HPDE6-E6E7 (cell line): Measurements from ENCODE around the gene PEA15.
A peak's percentile ranks its signal among the peaks of the same experiment; 100 is the strongest.

Source experiments
- DNase-seq: peaks from one replicate; pipeline ENCODE4 v3.0.0; 2011; ENCODE audit warnings: missing footprints; ENCODE audit errors: extremely low spot score

Gene PEA15

DNA sequence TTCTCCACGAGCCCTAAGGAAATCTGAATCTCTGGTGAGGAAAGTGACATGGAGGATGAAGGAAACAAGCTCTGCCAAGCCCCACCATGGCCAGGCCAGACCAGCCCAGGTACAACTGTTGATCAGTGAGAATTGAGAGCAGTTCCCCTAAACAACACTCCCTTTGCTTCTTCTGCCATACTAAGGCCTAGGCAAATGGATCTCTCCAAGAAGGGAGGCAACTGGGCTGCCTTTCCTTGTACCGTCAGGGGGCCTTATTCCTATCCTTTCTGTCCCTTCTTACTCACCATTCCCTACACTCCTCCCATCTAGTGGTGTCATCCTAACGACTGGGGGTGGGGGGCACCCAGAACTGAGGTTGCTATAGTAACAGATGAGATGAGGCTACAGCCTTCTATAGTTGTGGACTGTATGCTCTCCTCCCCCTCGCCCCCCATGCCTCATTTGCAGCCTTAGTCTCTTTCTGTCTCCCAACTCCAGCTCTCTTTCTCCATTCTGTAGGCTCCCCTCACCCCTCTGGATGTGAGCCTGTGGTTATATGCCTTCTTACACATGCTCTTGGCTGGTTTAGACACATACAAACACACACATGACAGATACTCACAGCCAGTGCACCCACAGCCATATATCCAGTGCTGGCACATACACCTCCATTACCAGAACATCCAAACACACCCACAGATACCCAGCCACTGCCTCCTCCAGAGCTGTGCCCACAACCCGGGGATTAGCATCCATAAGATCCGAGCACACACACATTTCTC lies 3.6 kb downstream of the PEA15 start:
- DNase-seq: no peak

DNA sequence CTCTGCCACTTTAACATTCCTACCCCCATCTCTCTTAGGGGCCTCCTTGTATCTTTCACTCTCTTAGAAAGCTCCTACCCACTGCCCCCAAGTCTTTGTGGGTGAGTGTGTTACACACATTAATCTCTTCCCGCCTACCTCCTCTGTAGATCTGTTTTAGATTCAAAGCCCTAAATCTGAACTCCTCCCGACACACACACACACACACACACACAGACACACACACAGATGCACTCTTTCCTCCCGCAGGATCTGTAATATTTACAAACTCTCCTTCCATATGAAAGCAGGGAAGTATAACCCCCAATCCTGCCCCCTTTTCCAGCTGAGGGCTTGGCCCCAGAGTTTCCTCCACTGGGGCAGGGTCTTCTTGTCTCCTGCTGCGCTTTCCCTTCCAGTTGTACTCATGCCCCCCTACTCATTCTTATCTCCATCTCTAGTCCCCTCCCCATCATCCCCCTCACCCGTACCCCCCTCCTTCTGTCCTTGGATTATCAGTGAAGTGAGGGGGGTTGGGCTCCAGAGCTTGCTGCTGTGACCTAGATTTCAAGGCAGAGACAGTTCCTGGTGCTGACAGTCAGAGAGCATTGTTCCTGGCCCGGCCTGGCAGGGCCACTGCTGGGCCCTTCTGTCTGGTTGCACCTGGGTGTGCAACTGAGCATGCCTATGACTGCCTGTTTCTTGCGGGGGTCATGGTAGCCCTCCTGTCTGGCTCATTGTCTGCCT lies 4.3 kb downstream of the PEA15 start:
- DNase-seq: no peak

DNA sequence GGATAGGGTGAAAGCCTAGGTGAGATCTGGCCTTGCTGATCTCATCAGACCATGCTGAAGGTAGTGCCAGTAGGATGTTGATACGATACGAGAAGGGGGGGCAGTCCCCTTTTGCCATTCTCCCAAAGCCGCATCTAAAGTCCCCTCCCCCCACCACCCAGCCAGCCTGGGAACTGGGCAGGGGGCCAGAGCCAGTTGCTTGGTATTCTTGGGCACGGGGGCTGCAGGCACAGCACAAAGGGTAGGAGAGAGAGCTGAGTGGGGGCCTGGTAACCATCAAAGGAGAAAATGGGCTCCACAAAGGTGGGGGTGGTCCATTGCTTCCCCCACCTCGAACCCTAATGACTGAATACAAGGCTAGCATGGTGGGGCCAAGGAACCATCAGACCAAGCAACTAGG lies 5.4 kb downstream of the PEA15 start:
- no peak for DNase-seq

DNA sequence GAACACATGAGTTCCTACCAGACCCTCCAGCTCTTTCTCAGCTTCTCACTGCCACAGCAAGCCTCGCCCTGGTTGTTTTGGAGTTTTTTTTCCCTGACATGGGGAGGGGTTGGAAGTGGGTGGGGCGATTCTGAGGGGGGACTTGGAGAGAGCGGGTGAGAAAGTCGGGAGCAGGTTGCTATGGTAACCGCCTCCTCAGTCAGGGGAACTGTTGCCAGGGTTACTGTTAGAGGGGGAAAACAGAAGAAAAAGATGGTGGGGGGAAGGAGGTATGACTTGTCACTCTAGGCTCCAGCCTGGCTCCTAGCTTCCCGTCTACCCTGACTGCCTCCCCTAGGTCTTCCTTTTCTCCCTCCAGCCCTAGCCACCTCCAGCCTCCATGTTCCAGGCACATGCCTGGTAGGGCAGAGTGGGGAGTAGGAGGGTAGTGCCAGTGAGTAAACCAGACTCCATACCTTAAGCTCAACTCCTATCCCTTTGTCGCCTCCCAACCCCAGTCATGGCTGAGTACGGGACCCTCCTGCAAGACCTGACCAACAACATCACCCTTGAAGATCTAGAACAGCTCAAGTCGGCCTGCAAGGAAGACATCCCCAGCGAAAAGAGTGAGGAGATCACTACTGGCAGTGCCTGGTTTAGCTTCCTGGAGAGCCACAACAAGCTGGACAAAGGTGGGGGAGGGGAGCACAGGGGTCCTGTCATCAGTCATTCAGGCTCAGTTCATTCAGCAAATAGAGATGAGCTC lies 6.0 kb downstream of the PEA15 start:
- no peak for DNase-seq

DNA sequence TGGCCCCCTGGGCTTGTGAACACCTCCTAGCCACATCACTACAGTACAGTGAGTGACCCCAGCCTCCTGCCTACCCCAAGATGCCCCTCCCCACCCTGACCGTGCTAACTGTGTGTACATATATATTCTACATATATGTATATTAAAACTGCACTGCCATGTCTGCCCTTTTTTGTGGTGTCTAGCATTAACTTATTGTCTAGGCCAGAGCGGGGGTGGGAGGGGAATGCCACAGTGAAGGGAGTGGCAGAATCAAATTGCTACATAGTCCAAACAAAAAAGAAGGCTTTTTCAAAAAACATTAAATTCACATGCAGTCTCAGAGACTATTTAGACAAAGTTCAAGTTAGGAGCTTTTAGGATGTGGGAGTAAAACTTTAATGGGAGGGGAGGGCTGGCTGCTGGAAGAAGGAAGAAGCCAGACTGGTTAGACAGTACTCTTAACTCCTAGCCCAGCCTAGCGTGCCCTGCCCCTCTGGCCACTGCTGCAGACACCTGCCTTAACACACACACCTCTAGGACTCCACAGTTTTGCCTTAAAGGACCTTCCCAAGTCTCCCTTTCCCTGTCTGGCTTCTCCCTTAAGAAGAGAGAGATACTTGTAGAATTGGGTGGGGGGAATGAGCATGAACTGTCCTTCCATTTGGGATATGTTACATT lies 9.4 kb downstream of the PEA15 start:
- DNase-seq: no peak

DNA sequence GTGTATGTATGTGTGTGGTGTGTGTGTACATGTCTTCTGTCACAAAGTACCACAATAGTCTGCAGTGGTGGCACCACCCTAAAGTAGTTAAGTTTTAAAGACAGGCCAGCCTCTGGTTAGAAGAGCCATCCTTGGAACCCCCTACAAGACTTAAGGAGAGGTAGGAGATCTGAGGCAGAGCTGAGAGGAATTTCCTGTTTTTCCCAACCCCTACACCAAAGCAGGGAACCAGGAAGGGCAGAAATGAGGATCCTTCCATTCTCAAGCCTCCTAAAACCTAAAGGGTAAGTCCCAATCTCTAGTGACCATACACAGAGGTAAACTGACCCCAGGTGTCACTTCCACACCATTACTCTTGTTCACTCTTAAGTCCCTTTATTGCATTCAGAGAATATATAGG lies 11.1 kb downstream of the PEA15 start:
- DNase-seq: no peak

DNA sequence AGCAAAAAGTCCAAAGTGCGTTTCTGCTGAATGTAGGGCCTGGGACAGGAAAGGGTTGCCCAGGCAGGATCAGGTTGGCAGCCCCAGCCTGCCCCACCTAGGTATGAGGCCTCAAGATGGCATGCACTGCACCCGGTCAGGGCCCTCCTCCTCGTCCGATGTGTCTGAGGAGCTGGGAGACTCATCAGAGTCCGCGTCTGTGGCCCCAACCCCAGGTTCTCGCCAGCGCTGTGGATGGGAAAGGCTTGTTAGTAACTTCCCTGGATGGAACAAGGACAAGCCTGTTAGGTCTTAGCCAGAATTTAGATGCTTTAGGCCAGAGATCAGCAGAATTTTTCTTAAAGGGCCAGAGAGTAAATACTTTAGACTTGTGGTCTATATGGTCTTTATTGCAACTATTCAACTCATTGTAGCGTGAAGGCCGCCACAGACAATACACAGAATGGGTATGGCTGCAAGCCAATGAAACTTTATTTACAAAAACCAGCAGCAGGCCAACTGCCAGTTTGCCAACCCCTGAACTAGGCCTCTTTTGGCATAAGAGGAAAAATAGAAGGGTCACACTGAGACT lies 12.4 kb downstream of the PEA15 start:
- DNase-seq: no peak

DNA sequence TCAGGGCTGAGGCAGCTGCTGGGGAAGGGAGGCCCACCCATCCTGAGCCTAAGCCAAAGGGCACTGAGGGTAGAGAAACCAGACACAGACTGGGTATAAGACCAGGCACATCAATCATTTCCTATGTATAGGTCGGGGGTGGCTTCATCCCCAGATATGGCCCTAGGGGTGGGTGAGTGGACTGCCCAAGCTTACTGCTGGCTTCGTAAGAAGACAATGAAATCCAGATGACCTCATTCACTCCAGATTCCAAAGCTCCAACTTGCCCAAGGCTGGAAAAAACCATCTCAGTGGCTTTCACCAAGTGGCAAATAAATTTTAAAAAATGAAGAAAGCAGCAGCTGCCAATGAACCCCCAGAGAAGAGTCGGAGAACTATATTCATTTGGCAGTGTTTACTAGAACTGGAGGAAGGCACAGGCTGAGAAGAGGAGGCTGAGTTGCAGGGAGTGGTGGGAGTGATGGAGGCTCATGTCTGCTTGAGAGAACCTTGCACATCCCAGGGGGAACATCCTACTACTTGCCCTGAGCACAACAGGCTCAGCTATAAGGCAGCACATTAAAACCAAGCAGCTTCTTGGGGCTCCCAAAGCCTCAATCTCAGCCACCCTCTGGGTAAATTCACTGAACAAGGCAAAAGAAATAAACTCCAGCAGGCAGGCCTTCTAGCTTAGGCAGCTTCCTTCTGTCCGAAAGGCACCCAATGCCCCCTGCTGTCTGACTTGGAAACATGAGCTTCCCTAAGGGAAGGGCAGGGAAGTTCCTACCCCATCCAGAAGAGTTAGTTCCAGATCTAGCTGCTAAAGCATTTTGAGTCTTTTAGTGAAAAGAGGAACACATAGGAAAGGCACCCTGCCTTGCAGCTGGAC lies 14.1 kb downstream of the PEA15 start:
- peak; percentile 58 for DNase-seq

DNA sequence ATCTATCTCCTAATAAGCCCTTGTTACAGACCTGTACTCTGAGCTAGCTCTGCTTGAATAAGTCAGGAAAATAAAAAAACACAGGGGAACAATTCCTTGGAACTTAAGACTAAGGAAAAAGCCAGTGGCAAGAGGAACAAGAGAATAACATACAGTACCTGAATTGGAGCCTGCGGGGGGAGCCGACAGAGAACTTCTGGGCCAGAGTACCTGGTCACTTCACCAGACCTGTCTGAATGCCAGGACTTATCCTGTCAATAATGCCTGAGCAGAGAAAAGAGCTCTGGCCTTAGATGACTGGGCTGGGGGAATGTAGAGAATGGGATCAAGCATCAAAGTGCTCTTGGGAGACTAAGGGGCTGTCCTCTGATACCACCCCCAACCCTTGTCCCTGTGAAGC lies 15.1 kb downstream of the PEA15 start:
- no peak for DNase-seq

DNA sequence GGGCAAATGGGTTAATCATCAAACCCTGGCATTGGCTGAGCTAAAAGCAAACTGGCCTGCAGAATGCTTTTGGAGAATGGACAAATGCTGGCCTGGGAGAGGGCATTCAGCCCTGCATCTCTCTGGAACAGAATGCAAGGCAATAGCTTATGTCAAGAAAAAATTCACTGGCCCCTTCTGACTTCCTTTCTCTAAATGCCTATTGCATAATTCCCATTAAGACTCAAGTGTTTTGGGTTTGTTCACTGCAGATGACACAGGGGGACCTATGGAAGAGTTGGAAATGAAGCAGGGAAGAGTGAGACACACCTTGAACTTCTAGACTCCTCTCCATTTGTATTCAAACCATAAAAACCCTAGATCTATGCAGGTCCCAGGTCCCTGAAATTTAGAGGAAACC lies 15.9 kb downstream of the PEA15 start:
- DNase-seq: no peak

DNA sequence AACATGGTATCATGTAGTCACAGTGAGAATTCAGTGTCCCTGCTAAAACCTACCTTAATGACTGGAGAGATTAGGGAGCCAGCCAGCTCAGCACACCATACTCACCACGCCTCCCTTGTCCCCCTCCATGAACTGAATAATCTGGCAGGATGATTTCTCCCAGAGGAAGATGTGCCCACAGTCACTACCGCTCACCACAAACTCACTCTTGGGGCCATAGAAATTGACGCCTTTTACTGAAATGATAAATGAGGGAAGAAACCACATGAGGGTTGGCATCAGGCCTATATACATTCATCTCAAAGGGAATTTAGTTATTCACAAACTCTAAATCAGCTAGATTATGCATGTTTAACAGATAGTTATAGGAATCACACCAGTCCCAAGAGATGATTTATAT lies 17.4 kb downstream of the PEA15 start:
- no peak for DNase-seq

DNA sequence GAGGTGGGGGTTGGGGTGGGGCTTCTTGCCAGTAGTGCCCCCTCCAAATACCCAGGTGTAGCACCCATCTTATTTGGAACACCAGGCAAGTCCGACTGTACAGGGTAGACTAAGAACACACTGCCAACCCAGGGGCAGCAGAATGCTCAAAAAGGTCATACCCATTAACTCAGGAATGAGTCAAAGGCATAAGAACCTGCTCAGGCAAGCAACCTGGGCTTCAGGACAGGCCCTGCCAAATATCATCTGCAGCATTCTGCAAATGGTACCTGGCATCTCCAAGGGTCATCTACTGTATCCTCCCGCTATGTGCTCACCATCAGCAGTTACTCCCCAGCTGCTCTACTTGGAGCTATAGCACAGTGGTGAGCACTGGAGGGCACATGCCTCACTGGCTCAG lies 19.4 kb downstream of the PEA15 start:
- DNase-seq: no peak

DNA sequence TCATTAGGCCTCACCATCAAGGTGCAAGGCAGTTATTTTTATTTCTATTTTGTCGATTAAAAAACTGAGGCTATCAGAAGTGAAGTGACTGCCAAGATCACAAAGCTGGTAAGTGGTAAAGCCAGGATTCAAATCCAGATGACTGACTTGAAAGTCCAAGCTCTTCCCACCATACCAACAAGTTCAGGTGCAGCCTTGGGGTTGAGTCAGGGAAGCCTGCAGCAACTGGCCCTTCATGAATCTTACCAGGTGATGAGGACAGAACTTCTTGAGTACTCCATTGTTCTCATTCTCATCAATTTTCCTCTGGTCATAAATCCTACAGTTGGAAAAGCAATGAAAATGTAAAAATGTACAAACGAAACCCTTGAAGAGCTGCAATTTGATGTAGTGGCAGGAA lies 20.2 kb downstream of the PEA15 start:
- DNase-seq: no peak

DNA sequence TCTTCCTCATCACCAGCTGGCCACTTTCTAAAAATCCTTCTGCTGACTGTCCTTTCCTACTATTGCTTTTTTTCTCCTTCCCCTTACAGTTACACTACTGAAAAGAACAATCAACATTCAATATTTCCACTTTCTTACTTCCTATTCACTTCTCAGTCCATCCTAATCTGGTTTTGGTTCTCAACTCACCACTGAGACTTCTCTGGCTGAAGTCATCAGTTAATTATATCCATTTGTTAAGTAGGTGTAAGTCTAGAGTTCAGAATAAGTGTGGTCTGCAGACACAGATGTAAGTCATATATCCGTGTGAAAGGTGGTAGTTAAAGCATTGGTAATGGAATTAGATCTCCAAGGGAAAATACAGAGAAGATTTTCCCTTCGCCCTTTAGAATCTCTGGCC lies 21.4 kb downstream of the PEA15 start:
- DNase-seq: no peak

DNA sequence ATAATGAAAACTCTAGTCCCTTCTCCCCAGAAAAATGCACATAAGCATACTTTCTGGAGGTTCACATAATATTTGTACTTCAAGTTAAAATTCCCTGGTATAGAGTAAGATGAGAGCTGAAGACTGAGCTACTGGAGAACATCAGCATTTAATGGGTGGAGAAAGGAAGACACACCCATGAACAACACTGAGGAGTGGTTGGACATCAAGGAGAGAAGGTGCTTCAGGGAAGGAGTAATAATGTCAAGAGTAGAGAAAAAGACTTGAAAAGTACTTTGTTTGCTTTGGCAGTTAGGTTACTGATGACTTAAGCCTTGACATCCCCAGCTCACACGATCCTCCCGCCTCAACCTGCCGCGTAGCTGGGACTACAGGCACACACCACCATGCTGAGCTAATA lies 21.9 kb downstream of the PEA15 start:
- DNase-seq: no peak

DNA sequence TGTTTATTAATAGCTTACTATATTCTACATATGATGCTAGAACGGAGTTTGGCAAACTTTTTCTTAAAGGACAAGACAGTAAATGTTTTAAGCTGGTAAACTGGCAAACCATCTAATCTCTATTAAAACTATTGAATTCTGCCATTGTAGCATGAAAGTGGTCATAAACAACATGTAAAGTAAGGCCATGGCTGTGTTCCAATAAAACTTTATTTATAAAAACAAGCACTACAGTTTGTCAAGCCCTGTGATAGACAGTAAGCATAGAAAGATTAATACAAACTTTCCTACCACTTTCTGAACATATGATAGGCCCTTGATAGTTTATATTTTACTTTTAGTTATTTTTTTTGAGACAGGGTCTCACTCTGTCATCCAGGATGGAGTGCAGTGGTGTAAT lies 22.4 kb downstream of the PEA15 start:
- no peak for DNase-seq

DNA sequence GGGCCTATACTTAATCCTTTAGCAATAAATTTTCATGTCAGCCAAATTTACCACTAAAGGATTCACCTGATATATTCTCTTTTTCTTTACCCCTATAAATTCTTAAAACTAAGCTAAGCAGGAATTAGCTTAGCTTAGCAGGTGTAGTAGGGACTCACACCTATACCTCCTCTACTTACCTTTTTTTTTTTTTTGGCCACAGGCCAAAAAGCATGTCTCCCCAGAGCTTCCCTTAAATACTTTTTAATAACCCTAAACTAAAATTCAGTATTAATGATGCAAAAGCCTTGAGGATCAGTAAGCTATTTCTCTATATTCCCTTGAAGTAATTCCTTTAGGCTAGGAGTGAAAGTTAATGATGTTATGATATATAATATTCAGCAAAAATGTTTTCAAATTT lies 23.2 kb downstream of the PEA15 start:
- no peak for DNase-seq

DNA sequence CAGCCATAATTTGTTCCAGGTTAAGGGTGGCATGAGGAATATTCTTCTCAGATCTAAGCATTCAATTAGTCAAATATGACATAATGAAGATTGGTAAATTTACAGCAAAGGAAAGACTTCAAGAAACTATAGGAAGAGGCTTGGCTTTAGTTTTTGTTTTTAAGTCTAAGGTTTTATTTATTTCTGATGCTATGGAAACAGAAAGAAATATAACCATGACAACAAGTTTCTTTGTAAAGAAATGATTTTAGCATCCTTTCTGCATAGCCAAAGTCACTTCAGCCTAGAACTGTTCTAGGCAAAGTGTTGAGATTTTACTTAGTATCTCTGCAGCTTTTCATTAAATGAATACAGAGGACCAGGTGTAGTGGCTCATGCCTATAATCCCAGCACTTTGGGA lies 27.7 kb downstream of the PEA15 start:
- no peak for DNase-seq

DNA sequence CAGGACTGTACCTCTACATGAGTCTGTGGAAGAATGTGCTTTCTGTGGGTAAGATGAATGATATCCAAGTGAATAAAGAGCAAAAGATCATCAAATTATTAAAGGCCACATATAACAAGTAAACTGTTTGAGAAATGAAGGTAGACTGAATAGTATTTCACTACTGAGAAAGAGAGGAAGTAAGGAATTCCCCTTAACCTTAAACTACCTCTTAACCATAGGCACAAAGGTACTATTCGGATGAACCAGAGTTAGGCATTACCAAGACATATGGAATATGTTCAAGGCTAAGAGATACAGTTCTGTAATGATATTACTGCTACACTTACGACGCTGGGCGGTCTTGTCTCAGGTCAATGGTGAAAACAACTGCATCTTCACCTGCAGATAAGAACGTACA lies 31.6 kb downstream of the PEA15 start:
- DNase-seq: no peak

DNA sequence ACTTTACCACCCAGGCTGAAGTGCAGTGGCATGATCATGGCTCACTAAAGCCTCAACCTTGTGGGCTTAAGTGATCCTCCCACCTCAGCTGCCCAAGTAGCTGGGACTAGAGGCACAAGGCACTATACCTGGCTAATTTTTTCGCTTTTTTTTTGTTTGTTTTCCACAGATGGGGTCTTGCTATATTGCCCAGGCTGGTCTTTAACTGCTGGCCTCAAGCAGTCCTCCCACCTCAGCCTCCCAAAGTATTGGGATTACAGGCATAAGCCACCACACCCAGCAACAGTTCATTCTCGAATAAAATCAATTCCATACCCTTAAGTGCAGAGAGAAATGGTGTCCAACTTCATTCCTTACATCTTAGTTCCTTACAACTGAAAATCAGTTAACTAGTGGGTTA lies 32.4 kb downstream of the PEA15 start:
- DNase-seq: no peak

DNA sequence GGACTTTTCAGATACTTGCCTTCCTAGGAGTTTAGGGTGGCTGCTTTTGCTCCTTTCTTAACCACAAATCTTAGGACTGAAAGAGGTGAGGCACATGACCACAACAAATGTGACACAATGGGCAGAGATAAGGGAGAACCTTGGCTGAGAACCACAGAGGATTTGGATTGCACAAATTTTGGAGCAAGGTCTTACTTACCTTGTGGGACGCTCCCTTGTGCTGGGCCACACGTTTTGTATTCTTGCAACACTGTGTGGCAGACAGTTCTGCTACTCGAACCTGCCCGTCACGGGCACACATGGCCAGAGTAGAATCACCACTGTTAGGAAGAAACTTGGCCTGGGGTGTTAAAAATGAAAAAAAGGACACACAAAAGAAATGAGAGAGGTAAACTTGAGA lies 33.2 kb downstream of the PEA15 start:
- DNase-seq: no peak
